ENCODE results near the gene TNRC6A.
"Not testable (repeated sequence)": the region's sequence is repeated elsewhere in the genome, so short reads cannot be mapped to it uniquely, and the experiment has no call there.

The TNRC6A gene

DNA sequence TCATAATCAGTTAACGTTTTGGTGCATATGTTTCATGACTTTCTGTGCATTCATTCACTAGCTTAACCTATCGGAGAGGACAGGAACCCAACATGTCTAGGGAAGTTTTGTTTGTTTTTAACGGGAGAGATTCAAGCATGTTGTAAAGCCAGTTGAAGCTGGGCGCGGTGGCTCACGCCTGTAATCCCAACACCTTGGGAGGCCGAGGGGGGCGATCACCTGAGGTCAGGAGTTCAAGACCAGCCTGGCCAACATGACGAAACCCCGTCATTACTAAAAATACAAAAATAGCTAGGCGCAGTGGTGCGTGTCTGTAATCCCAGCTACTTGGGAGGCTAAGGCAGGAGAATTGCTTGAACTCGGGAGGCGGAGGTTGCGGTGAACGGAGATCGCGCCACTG is 1.4 kb upstream of the TNRC6A start:
- DNase-seq (ENCODE audit: low read depth in 2 of 2) = no peak

DNA sequence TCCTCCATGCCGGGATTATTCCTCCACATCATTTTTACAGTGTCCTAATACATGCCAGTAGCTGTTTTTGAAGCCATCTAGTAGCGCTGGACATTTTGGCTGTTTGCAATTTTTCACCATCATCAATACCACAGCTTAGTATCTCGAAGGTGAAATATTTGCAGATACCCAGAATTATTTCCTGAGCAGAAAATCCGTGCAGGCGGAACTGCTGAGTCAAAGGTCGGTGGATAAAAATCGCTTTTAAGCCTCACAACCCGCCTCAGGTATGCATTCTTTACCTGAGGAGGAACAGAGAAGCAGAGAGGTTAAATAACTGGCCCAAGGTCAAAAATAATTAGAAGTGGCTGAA is 584 bp upstream of the TNRC6A start:
- no peak for DNase-seq (ENCODE audit: low read depth in 2 of 2)

DNA sequence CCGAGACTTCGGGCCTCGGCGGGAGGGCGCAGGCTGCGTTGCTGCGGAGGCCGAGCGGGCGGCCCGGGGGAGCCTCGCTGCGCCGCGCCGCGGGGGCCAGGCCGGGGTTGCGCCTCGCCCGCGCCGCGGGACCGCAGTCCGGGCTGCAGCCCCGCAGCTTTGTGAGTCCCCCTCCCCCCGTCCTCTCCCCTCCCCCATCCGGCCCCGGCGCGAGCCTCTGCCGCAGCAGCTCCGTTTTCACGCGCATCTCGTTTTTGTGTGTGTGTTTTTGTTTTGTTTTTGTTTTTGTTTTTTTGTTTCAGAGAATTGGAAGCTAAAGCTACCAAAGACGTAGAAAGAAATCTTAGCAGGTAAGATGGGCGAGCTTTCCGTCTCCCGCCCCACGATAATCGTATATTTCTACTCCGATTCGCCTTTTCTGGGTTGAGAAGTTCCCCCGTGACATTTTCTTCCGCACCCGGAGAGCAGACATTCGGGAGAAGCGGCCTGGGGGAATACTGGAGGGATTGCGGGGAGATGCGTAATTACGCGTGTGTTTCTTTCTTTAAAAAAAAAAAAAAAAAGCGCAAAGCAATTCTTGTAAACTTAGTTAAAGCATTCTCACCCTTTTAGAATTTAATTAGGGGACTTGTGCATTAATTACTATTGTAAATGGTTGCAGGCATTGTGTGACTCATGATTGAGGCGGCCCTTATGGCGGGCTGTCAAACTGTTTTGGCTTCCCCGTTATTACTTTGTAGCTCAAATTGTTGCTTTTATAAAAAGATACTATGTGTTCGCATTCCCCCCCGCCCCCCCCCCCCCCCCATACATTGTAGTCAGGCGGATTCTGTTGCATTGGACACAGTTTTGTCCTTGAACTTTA is 732 bp downstream of the TNRC6A start:
- peak; percentile 14 to 21 for DNase-seq (ENCODE audit: low read depth in 2 of 2)

DNA sequence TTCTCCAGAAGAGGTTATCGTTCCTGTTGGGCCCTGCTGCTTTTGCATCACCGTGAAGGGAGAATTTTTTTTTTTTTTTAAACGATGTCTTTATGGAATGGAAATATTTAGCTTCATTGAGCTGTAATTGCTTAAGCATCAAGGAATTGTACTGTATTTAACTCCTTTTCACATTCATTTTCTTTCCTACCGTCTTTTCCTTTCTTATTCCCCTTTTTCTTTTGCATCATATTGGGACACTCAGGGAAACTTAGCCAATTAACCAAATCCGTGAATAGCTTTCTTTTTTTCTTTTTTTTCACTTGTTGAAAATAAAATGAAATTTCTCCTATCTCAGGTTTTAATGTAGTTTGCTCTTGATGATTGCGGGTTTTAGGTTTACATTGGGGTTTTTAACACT is 1.5 kb downstream of the TNRC6A start:
- DNase-seq (ENCODE audit: low read depth in 2 of 2) = no peak

DNA sequence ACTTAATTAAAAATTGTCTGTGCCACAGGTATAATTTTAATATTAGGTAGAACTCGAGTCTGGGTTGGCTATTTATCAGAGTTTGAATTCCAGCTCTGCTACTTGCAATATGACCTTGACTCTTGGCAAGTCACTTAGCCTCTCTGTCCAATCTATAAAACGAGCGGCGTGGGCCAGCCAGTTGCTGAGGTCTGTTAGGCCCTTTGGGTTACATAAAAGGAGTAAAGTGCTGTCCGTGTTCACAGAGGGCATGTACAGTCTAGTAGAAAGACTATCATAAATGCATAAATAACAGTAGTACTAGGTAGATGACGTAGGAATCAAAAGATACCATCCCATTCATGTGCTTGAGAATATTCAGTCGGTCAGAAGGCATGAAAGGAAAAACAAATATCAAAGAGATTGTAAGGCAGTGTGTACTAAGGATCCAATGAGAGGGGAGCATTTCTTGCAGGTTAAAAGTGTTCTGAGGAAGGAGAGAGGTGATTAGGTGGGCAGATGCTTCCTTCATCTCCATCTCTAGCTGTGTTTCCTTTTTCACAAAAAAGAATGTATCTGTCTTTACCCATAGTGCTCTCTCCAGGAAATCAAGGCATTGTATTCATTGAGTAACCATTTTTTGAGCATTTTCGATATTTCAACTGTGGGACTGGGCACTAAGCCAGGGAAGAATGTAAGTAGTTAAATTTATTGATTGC is 2.4 kb downstream of the TNRC6A start:
- DNase-seq (ENCODE audit: low read depth in 2 of 2) = no peak

DNA sequence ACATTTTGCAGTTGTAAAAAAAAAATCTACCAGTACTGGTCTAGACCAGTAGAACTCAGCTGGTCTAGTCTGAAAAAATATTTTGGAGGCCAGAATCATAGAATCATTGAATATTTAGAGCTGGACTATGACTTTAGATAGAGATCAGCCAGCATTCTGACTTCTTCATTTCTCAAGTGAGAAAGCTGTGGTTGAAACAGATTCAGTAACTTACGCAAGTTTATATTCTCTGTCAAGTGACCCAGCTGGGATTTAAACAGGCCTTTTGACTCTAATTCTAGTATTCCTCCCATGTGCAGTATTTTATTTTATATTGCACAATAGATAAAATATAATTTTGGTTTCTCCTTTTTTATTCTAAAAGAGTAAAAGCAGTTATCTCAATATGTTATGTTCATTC is 4.9 kb downstream of the TNRC6A start:
- no peak for DNase-seq (ENCODE audit: low read depth in 2 of 2)

DNA sequence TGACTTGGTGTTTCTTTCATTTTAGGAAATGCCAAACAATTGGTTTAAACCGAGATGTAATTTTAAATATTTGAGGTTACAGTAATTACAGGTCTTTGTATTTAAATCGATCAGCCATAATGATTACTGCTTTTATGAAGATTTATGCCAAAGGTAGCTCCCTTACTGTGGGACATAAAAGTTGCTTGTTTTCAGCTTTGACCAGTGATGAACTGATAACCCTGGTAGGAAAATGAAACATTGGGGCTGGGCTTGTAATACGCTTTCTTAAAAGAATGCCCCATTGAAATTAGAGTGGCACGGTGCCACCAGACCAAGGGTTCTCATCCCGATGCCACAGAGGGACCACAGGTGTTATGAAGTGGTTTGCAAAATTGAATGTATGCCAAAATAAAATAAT is 7.3 kb downstream of the TNRC6A start:
- no peak for DNase-seq (ENCODE audit: low read depth in 2 of 2)

DNA sequence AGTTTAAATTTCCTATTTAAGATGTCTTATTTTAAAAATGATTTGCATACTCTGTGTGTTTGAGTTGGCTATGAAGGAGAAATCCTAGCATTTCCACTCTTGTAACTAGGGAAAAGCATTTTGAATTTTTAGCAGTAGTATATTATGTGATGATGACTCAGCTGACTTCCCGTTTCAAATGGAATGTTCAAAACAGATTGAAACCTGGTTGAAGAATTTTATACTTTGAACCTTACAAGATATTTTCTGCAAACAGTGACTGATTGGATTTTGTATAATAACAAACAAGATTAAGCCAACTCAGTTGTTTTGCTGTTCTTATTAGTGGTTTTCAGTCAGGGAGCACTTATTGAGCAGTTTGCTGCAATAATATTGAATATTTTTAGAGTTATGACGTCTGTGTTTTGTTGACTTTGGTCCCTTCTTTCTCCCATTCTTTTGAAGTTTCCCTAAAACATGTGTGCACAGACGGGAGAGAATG is 8.0 kb downstream of the TNRC6A start:
- DNase-seq (ENCODE audit: low read depth in 2 of 2) = no peak

DNA sequence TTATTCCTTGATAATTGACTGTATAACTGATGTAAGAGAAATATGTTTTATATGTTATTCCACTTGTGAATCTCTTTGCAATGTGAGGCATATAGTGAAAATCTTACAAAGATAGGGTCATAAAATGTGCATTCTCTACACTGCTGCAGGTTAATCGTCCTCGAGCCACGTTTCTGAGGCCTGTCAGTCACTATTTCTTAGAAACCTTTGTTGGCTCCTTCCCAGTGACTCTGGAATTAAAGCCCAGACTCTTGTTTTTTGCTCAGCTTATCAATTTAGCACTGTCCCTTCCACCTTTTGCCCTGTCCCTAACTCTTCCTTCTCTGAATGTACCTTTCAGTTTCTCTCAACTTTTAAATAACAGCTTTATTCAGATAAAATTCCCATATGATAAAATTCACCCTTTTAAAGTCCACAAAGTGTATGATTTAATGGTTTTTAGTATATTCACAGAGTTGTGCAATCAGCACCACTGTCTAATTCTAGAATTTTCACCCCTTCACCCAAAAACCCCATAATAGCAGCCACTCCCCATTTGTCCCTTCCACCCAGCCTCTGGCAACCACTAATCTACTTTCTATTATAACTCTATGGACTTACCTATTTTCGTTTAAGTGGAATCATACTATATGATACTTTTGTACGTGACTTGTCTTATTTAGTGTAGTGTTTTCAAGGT is 8.6 kb downstream of the TNRC6A start:
- DNase-seq (ENCODE audit: low read depth in 2 of 2) = no peak

DNA sequence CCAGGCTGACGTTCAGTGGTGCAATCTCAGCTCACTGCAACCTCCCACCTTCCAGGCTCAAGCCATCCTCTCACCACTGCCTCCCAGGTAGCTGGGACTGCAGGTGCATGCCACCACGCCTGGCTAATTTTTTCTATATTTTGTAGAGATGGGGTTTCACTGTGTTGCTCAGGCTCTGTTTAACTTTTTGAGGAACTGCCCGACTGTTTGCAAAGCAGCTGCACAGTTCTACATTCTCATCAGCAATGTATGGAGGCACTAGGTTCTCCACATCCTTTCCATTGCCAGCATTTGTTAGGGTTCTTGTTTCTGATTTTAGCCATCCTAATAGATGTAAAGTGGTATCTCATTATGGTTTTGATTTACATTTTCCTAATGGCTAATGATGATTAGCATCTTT is 9.4 kb downstream of the TNRC6A start:
- DNase-seq (ENCODE audit: low read depth in 2 of 2) = no peak

DNA sequence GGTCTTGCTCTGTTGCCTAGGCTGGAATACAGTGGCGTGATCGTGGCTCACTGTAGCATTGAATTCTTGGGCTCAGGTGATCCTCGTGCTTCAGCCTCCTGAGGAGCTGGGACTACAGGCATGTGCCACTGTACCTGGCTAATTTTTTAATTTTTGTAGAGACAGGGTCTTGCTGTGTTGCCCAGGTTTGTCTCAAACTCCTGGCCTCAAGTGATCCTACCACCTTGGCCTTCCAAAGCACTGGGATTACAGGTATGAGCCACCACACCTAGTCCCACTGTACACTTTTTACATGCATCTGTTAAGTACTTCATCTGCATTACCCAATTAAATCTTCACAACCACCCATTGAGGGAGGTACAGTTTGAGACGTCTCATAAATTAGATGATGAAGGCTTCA is 12.4 kb downstream of the TNRC6A start:
- DNase-seq (ENCODE audit: low read depth in 2 of 2) = no peak

DNA sequence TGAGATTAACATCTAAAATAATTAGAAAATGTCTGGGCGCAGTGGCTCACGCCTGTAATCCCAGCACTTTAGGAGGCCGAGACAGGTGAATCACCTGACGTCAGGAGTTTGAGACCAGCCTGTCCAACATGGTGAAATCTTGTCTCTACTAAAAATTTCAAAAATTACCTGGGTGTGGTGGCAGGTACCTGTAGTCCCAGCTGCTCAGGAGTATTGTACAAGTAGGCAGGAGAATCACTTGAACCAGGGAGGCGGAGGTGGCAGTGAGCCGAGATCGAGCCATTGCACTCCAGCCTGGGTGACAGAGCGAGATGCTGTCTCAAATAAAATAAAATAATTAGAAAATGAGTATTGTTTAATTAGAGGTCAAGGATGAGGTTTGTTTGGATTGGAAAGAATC is 13.2 kb downstream of the TNRC6A start:
- not testable (repeated sequence) for DNase-seq (ENCODE audit: low read depth in 2 of 2)

DNA sequence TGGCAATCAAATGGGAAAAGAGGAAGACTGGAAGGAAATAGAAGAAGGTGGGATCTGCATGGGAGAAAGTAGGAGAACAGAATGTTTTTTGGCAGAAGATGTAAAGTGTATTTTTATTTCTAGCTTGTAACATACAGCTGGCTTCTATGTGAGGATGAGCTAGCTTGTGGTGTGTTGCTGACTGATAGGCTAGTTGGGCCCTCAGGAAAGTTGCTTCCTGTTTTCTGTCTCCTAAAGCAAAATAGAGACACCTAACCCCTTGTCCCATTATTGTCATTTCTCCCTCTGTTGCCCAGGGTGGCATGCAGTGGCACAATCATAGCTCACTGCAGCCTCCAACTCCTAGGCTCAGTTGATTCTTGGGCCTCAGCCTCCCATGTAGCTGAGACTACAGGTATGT is 15.9 kb downstream of the TNRC6A start:
- DNase-seq (ENCODE audit: low read depth in 2 of 2) = no peak

DNA sequence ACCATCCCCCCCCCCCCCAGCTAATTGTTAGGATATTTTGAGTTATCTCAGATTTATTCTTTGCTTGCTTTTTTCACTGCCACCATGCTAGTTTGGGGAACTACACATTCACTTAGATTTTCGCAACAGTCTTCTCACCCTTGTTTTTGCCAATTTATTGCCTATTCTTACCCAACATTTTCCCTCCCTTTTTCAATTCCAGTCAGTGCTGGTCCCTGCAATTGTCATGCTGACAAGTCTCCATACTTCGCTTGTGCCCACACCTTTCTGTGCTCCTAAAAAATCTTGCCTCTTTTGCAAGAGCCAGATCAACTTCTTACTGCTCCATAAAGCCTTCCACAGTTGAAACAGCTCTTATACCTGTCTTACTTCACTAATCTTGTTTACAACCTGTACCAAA is 16.3 kb downstream of the TNRC6A start:
- no peak for DNase-seq (ENCODE audit: low read depth in 2 of 2)

DNA sequence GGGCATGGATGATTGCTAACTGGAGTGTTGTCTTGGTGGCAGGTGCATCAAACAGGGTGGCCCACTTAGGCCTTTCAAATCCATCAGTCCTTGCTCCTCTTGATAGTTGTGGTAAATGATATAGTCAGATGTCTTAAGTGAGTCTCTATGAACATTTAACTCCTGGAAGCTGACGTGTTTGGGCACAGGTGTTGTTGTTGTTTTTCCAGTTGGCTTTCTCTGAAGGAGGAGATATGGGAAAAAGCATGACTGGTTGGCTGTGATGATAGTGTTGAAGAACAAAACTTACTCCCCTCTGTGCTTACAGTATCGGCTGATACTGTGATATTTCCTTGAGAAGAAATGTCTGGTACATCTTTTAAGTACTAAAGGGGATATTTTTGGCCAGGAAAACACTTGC is 18.0 kb downstream of the TNRC6A start:
- DNase-seq (ENCODE audit: low read depth in 2 of 2) = no peak

DNA sequence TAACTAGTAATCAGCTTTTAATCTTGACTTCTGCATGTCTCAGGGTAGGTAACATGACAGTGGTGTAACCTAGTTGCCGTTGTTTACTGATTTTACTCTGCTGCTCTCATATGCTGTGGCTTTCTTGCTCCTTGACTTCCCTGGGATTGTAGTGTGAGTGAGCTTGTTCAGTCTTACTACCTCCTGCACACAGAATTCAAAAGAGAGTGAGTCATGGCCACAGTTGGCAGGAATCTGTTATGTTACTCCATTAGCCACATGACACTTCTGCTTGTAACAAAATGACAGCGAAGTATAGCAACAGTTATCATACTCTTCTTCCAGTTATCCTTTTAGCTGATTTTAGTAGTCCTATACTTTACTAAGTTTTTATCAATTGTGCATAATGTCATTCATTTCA is 18.8 kb downstream of the TNRC6A start:
- no peak for DNase-seq (ENCODE audit: low read depth in 2 of 2)

DNA sequence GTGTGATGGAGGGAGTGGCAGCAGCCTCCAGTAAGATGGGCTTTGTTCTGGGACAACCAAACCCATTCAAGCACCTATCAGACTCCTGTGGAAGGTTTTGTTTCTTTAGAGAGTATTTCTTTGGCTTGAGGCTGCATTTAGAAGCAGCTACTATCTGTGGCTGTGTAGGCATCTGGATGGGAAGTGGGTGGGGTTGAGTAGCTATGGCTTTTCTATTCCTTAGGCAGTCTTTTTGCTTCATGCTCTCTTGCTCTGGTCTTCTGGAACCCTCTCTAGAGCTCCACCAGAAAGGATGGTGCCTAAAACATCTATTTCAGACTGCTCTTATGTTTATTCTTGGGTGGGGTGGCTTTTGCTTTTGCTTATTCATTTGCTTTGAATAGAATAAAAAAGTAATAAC is 19.9 kb downstream of the TNRC6A start:
- DNase-seq (ENCODE audit: low read depth in 2 of 2) = no peak

DNA sequence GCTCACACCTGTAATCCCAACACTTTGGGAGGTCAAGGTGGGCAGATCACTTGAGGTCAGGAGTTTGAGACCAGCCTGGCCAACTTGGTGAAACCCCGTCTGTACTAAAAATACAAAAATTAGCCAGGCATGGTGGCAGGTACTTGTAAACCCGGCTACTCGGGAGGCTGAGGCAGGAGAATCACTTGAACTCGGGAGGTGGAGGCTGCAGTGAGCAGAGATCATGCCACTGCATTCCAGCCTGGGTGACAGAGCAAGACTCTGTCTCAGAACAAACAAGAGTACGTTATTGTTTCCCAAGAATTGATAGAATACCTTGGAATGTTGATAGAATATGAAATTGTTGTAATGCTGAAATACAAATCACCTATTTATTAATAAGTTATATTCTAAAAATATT is 20.4 kb downstream of the TNRC6A start:
- DNase-seq (ENCODE audit: low read depth in 2 of 2) = not testable (repeated sequence)

DNA sequence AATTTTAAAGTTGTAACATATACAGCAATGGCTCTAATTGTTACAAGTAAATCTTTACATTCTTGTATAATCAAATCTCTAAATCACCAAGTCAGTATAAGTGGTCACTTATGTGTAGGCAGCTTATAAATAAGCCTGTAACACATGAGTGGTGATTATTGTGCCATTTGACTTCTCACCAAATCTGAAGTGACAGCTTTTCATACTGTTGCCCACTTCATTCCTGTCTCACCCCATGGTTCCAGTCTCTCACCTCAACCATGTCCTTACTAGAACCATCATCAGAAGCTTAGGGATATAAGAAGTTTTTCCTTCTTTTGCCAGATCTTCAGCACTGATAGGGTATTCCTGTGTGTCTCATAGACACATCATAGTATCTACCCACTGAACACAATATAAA is 23.5 kb downstream of the TNRC6A start:
- DNase-seq (ENCODE audit: low read depth in 2 of 2) = no peak

DNA sequence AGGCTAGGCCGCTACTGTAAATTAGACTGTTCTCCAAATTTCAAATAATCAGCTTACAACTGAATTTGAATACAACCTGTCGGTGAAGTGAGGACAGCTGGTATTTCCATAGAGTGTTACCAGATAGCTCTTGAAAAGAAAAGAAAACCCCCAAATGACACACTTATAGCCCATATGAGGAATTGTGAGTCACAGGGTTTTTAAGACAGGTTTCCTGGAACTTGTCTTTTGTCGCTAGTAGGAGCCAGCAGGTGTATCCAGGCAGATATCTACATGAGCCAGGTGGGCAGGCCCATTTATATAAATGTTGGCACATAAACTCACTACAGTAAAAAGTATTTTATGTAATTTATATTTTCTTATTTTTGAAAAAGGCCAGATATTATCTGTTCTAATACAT is 24.0 kb downstream of the TNRC6A start:
- DNase-seq (ENCODE audit: low read depth in 2 of 2) = peak in 1 of 2 donors; percentile 4

DNA sequence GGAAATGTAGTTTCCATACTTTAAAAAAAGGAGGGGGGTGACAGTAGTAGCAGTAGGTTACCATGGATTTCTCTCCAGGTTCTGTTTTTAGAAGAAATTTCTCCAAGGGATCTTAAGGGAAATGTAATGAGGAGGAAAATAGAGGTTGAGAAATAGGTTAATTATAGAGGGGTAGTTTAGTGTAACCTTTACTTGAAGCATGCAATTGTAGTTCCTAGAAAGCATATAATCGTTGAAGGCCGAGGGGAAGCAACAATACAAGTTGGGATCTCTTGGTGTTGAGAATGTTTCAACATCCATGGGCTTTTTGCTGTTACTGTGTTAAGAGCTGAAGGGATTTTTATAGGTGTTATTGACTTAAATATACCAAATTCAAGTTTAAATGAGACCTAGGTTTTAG is 25.1 kb downstream of the TNRC6A start:
- no peak for DNase-seq (ENCODE audit: low read depth in 2 of 2)

DNA sequence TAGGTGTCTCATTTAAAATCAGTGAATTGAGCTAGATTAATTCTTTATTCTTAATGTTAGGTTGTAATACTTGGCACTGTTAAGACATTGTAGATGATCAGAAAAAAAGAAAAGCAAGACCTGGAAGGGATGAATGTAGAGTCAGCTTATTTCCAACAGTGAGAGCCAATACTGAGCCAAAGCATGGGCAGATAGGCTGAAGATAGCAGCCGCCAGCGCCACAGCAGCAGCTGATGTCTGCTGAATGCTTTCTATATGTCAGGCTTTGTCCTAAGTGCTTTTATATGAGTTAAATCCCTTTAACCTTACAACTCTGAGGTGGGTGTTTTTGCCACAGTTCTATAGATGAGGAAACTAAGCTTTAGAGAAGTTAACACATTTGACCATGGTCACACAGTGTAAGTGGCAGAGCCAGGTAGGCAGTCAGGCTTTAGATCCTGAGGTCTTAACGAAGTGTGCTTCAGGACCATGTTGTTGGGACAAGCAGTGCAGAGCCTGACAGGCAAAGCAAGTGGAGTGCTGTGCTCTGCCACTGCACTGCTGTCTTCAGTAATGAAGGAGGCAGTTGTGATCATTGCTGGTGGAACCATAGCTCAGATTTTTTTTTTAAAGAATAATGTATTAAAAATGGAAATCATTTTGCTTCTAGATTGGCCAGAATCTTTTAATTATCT is 25.9 kb downstream of the TNRC6A start:
- DNase-seq (ENCODE audit: low read depth in 2 of 2) = no peak

Measured in activated CD4-positive, alpha-beta T cell treated with anti-CD3 and anti-CD28 coated beads for 24 hours (primary cell).